Mesenchymal stem cell (in vitro differentiated cells and primary cell): ENCODE measurements around the gene OR4X1. TPM values are rescaled to one million over a fixed set of nuclear protein-coding genes. Genes with fewer than 3 reads are reported as not detected.
"Not testable (repeated sequence)": the region's sequence is repeated elsewhere in the genome, so short reads cannot be mapped to it uniquely, and the experiment has no call there.

Experiments
- DNase-seq: peaks from one replicate; pipeline ENCODE4 v3.0.0-alpha.2; 2013
- H2AFZ ChIP-seq: one replicate; pipeline ENCODE4 v1.6.1; 2013; ENCODE audit warnings: low read depth, mild to moderate bottlenecking, control low read depth, inconsistent platforms, low read length, moderate library complexity
- H2AK5ac ChIP-seq: 2 replicates; pipeline ENCODE4 v1.6.1; 2013; ENCODE audit warnings: low read length, moderate library complexity, mild to moderate bottlenecking, inconsistent platforms; ENCODE audit not compliant: severe bottlenecking
- H2BK120ac ChIP-seq: one replicate; pipeline ENCODE4 v1.6.1; 2013; ENCODE audit warnings: low read depth, mild to moderate bottlenecking, inconsistent platforms, low read length, moderate library complexity
- H2BK12ac ChIP-seq, 2 experiments: one replicate each; pipeline ENCODE4 v1.6.1; 2013; ENCODE audit warnings: inconsistent platforms in 2 of 2, low read length in 2 of 2, mild to moderate bottlenecking in 2 of 2, moderate library complexity in 2 of 2, control low read depth in 1 of 2
- H2BK15ac ChIP-seq: one replicate; pipeline ENCODE4 v1.6.1; 2013; ENCODE audit warnings: mild to moderate bottlenecking, low read depth, inconsistent platforms; ENCODE audit not compliant: poor library complexity, severe bottlenecking
- H2BK5ac ChIP-seq: 2 replicates; pipeline ENCODE4 v1.6.1; 2013; ENCODE audit warnings: low read depth, mild to moderate bottlenecking, low read length, control low read depth, inconsistent platforms; ENCODE audit not compliant: poor library complexity, severe bottlenecking
- H3K14ac ChIP-seq, 2 experiments: one replicate each; pipeline ENCODE4 v1.6.1; 2013; ENCODE audit warnings: inconsistent platforms in 2 of 2, low read length in 2 of 2, control low read depth in 1 of 2, mild to moderate bottlenecking in 1 of 2, moderate library complexity in 1 of 2
- H3K18ac ChIP-seq, 2 experiments: one replicate each; pipeline ENCODE4 v1.6.1; 2013; ENCODE audit warnings: inconsistent platforms in 2 of 2, low read length in 2 of 2, control low read depth in 1 of 2, low read depth in 1 of 2, mild to moderate bottlenecking in 1 of 2
- H3K23ac ChIP-seq, 2 experiments: one replicate each; pipeline ENCODE4 v1.6.1; 2013; ENCODE audit warnings: inconsistent platforms in 2 of 2, low read length in 2 of 2, mild to moderate bottlenecking in 2 of 2, moderate library complexity in 2 of 2, control low read depth in 1 of 2
- H3K27ac ChIP-seq: 2 replicates; pipeline ENCODE4 v1.5.1; 2013; ENCODE audit warnings: mild to moderate bottlenecking, moderate library complexity, low read length, control low read depth, inconsistent platforms; ENCODE audit not compliant: poor library complexity, severe bottlenecking
- H3K27me3 ChIP-seq, 2 experiments: 2 replicates each; pipeline versions ENCODE4 v1.6.1 to v1.7.0; 2013; ENCODE audit warnings: low read length in 2 of 2, mild to moderate bottlenecking in 2 of 2, moderate library complexity in 2 of 2, control low read depth in 1 of 2, inconsistent platforms in 1 of 2; ENCODE audit not compliant: control insufficient read depth in 1 of 2, insufficient read depth in 1 of 2
- H3K36me3 ChIP-seq, 2 experiments: 2 replicates each; pipeline versions ENCODE4 v1.6.1 to v1.7.0; 2013; ENCODE audit warnings: low read length in 2 of 2, control low read depth in 1 of 2, inconsistent platforms in 1 of 2, low read depth in 1 of 2, mild to moderate bottlenecking in 1 of 2; ENCODE audit not compliant: insufficient read depth in 2 of 2, control insufficient read depth in 1 of 2
- H3K4ac ChIP-seq, 2 experiments: one replicate each; pipeline ENCODE4 v1.6.1; 2013; ENCODE audit warnings: inconsistent platforms in 2 of 2, low read length in 2 of 2, mild to moderate bottlenecking in 2 of 2, moderate library complexity in 2 of 2, control low read depth in 1 of 2, low read depth in 1 of 2
- H3K4me1 ChIP-seq: 2 replicates; pipeline ENCODE4 v1.6.1; 2013; ENCODE audit warnings: low read depth, low read length, control low read depth; ENCODE audit not compliant: control insufficient read depth, insufficient read depth
- H3K4me2 ChIP-seq: 2 replicates; pipeline ENCODE4 v1.6.1; 2013; ENCODE audit warnings: low read length, mild to moderate bottlenecking, inconsistent platforms; ENCODE audit not compliant: poor library complexity, severe bottlenecking
- H3K4me3 ChIP-seq, 2 experiments: 2 replicates each; pipeline versions ENCODE4 v1.5.1 to v1.7.0; 2013; ENCODE audit warnings: low read length in 2 of 2, mild to moderate bottlenecking in 2 of 2, control low read depth in 1 of 2, low read depth in 1 of 2; ENCODE audit not compliant: insufficient read depth in 1 of 2
- H3K79me1 ChIP-seq: replicated peaks from 2 replicates; pipeline ENCODE4 v1.6.1; 2013; ENCODE audit warnings: mild to moderate bottlenecking, control low read depth, low read length, inconsistent platforms; ENCODE audit not compliant: poor library complexity, severe bottlenecking
- H3K9ac ChIP-seq: 2 replicates; pipeline ENCODE4 v1.7.0; 2013; ENCODE audit warnings: mild to moderate bottlenecking, low read length, moderate library complexity
- H3K9me3 ChIP-seq: 2 replicates; pipeline ENCODE4 v1.7.0; 2013; ENCODE audit warnings: mild to moderate bottlenecking, low read length; ENCODE audit not compliant: control insufficient read depth
- H4K8ac ChIP-seq: one replicate; pipeline ENCODE4 v1.6.1; 2013; ENCODE audit warnings: inconsistent platforms, mild to moderate bottlenecking, low read length, moderate library complexity
- H4K91ac ChIP-seq: one replicate; pipeline ENCODE4 v1.6.1; 2013; ENCODE audit warnings: mild to moderate bottlenecking, low read length, inconsistent platforms
- WGBS: methylation state at CpG from one replicate; pipeline ENCODE4 v1.1.7; 2013; ENCODE audit warnings: mixed read lengths; 5-methylcytosine and 5-hydroxymethylcytosine counted together
- polyA plus RNA-seq, 2 experiments: library from polyadenylated mRNA; stranded (reverse); fragments of 200-250 nt; gene quantifications; one replicate each; pipeline ENCODE4 v1.2.3, GENCODE V29; 2013

OR4X1 gene, protein sequence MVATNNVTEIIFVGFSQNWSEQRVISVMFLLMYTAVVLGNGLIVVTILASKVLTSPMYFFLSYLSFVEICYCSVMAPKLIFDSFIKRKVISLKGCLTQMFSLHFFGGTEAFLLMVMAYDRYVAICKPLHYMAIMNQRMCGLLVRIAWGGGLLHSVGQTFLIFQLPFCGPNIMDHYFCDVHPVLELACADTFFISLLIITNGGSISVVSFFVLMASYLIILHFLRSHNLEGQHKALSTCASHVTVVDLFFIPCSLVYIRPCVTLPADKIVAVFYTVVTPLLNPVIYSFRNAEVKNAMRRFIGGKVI
- not detected for polyA plus RNA-seq (2013, experiment 1 of 2)
- polyA plus RNA-seq (2013, experiment 2 of 2) = not detected

DNA sequence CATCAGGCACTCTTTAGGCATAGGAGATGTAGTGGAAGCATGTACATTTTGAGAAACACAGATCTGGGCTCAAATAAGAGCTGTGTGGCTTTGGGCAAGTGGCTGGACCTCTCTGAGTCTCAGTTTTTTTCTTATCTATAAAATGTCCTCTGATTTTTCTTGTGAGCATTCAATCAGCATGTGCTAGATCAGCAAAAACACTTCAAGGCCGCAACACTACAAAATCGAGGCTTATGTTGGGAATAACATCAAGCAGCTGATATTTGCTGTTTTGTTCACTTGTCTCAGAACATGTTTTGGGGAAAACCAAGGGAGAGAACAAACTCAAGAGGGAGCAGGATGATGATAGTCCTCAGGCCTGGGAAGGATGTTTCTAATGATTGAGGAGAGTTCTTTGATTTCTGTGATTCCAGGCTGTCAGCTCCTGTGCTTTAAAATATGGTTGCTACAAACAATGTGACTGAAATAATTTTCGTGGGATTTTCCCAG lies at the start of gene OR4X1:
Gene OR4X1 (plus strand): TSS at position 439 of the 489 bp plus-strand sequence. CDS start 0 bp downstream, at position 439.
- H3K79me1 ChIP-seq = no peaks in the 10 kb centered on the region
- WGBS = 33% methylated on average over 2 of the region's 3 CpGs
- no peak within 1 kb of the TSS for H3K4ac ChIP-seq
- H3K4me2 ChIP-seq = no peak within 1 kb of the TSS
- H3K27ac ChIP-seq = no peak within 1 kb of the TSS
- H3K9ac ChIP-seq = no peak within 1 kb of the TSS
- no peak within 1 kb of the TSS for H3K4me3 ChIP-seq
- DNase-seq = no peak
- no peak within 1 kb of the TSS for H2AFZ ChIP-seq
- no peak within 1 kb of the TSS for H2BK5ac ChIP-seq
- H4K91ac ChIP-seq = no peak within 1 kb of the TSS
- no peak within 1 kb of the TSS for H3K14ac ChIP-seq
- no peak within 1 kb of the TSS for H2BK15ac ChIP-seq
- no peaks in the 10 kb centered on the region for H3K27me3 ChIP-seq
- H3K23ac ChIP-seq = no peak within 1 kb of the TSS
- H2BK120ac ChIP-seq = no peak within 1 kb of the TSS
- H2BK12ac ChIP-seq = no peak within 1 kb of the TSS
- no peak within 1 kb of the TSS for H3K18ac ChIP-seq
- no peak within 1 kb of the TSS for H4K8ac ChIP-seq
- H3K36me3 ChIP-seq = no peaks in the 10 kb centered on the region
- H2AK5ac ChIP-seq = no peak within 1 kb of the TSS
- H3K4me1 ChIP-seq = no peaks in the 10 kb centered on the region
- H3K9me3 ChIP-seq = no peaks in the 10 kb centered on the region

DNA sequence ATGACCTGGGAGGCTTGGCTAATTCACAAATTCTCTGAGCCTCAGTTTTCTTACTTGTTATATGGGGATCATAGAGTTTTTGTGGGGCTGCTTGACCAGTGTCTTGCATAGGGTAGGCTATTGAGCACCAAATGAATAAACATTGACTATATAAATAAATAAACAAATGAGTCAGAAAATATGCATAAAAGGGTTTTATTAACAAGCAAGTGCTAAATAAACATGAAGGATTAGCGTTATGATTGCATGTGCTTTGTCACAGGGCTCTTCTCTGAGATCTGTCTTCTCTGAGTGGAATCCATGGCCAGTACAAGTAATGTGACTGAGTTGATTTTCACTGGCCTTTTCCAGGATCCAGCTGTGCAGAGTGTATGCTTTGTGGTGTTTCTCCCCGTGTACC lies 47.2 kb upstream of the OR4X1 start, which contains the start of gene OR4B1:
Gene OR4B1 (plus strand): TSS at position 301 of the 400 bp plus-strand sequence. CDS start 0 bp downstream, at position 301.
- Histone ChIP-seq H2BK5ac (no peak within 1 kb of the TSS), H3K14ac (no peak within 1 kb of the TSS), H2BK12ac (no peak within 1 kb of the TSS), H3K79me1 (no peaks in the 10 kb centered on the region), H2AK5ac (no peak within 1 kb of the TSS), H3K4me3 (no peak within 1 kb of the TSS), H3K23ac (no peak within 1 kb of the TSS), H4K91ac (no peak within 1 kb of the TSS), H2BK15ac (no peak within 1 kb of the TSS), H3K18ac (no peak within 1 kb of the TSS), H3K4me2 (no peak within 1 kb of the TSS), H3K4ac (no peak within 1 kb of the TSS), H3K27ac (no peak within 1 kb of the TSS), H3K9ac (no peak within 1 kb of the TSS), H2AFZ (no peak within 1 kb of the TSS), H3K36me3 (no peaks in the 10 kb centered on the region), H3K27me3 (peaks cover 0 to 7% of the 10 kb centered on the region in 2 experiments), H3K4me1 (no peaks in the 10 kb centered on the region), H3K9me3 (no peaks in the 10 kb centered on the region), H2BK120ac (no peak within 1 kb of the TSS), H4K8ac (no peak within 1 kb of the TSS)
- 62% methylated on average over 2 of the region's 2 CpGs for WGBS
- no peak for DNase-seq

DNA sequence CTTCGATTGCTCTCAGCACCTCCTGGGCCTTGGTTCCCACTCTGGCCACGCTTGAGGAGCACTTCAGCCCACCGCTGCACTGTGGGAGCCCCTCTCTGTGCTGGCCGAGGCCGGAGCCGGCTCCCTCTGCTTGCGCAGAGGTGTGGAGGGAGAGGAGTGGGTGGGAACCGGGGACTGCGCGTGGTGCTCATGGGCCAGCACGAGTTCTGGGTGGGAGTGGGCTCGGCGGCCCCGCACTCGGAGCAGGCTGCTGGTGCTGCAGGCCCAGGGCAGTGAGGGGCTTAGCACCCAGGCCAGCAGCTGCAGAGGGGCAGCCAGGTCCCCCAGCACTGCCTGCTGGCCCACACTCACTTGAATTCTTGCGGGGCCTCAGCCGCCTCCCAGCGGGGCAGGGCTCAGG lies 34.9 kb upstream of the OR4X1 start:
- no peaks in the 10 kb centered on the region for H3K27me3 ChIP-seq
- H3K36me3 ChIP-seq = no peaks in the 10 kb centered on the region
- no peak overlapping the region for H2BK12ac ChIP-seq
- no peak overlapping the region for H3K18ac ChIP-seq
- H3K4me3 ChIP-seq = no peak overlapping the region
- H3K9ac ChIP-seq = no peak overlapping the region
- 74% methylated on average over 18 of the region's 18 CpGs for WGBS
- no peaks in the 10 kb centered on the region for H3K9me3 ChIP-seq
- H3K4ac ChIP-seq = no peak overlapping the region
- no peak overlapping the region for H2AFZ ChIP-seq
- H2BK5ac ChIP-seq = no peak overlapping the region
- H3K27ac ChIP-seq = no peak overlapping the region
- H3K4me1 ChIP-seq = no peaks in the 10 kb centered on the region
- no peak overlapping the region for H4K8ac ChIP-seq
- H2BK15ac ChIP-seq = no peak overlapping the region
- H3K4me2 ChIP-seq = no peak overlapping the region
- H3K23ac ChIP-seq = no peak overlapping the region
- DNase-seq = no peak
- H2BK120ac ChIP-seq = no peak overlapping the region
- no peak overlapping the region for H3K14ac ChIP-seq
- H4K91ac ChIP-seq = no peak overlapping the region
- H2AK5ac ChIP-seq = no peak overlapping the region
- H3K79me1 ChIP-seq = no peaks in the 10 kb centered on the region

DNA sequence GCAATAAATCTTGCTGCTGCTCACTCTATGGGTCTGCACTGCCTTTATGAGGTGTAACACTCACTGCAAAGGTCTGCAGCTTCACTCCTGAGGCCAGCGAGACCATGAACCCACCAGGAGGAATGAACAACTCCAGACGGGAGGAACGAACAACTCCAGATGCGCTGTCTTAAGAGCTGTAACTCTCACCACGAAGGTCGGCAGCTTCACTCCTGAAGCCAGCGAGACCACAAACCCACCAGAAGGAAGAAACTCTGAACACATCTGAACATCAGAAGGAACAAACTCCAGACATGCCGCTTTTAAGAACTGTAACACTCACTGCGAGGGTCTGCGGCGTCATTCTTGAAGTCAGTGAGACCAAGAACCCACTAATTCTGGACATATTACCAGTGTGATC lies 33.6 kb upstream of the OR4X1 start:
- H3K9ac ChIP-seq, H3K27me3 ChIP-seq, H2BK12ac ChIP-seq, H3K18ac ChIP-seq, H2BK5ac ChIP-seq, H2AK5ac ChIP-seq, DNase-seq, H3K14ac ChIP-seq, H3K4me1 ChIP-seq, H3K27ac ChIP-seq, H3K4ac ChIP-seq, H3K4me3 ChIP-seq, H2BK120ac ChIP-seq, H2AFZ ChIP-seq, H3K23ac ChIP-seq, H3K9me3 ChIP-seq, H4K8ac ChIP-seq, H3K4me2 ChIP-seq, H2BK15ac ChIP-seq, H4K91ac ChIP-seq, H3K79me1 ChIP-seq, H3K36me3 ChIP-seq: not testable (repeated sequence)
- WGBS = 83% methylated on average over 11 of the region's 11 CpGs
